H1 (cell line): ENCODE results near the gene RAP1GAP. TPM values are rescaled to one million over a fixed set of nuclear protein-coding genes. Genes with fewer than 3 reads are reported as not detected.

ENCODE experiments used
- CTCF ChIA-PET: fragments of 300-600 bp; sonication (Branson Sonifier 250); formaldehyde crosslinking; loops from one replicate; lab custom pipeline; 2021; ENCODE audit not compliant: partially characterized antibody; lab: Charles Lee
- POLR2A ChIA-PET: fragments of 300-600 bp; sonication (Branson Sonifier 250); formaldehyde crosslinking; loops from one replicate; lab custom pipeline; 2021; ENCODE audit warnings: inconsistent platforms; ENCODE audit not compliant: partially characterized antibody; lab: Charles Lee
- DNase-seq, 2 experiments: peaks; one replicate each; pipeline versions ENCODE4 v3.0.0 to v3.0.0-alpha.2; 2010 to 2022; ENCODE audit warnings: low spot score in 2 of 2, low read depth in 1 of 2, mixed read lengths in 1 of 2
- FAIRE-seq: peaks from 2 replicates; lab custom pipeline; 2011; peaks lifted over from hg19 to GRCh38; lab: Jason Lieb, UNC
- H2AFZ ChIP-seq: 2 replicates; pipeline ENCODE4 v1.8.1; 2012; ENCODE audit warnings: low read length, inconsistent platforms
- H2AK5ac ChIP-seq: 2 replicates; pipeline ENCODE4 v1.6.1; 2013; ENCODE audit warnings: low read depth, low read length
- H2BK120ac ChIP-seq: replicated peaks from 2 replicates; pipeline ENCODE3; 2013; ENCODE audit warnings: low read depth, low read length, inconsistent platforms
- H2BK12ac ChIP-seq: 2 replicates; pipeline ENCODE4 v1.6.1; 2013; ENCODE audit warnings: low read depth, low read length
- H2BK15ac ChIP-seq: 2 replicates; pipeline ENCODE4 v1.6.1; 2013; ENCODE audit warnings: low read length
- H2BK20ac ChIP-seq: 2 replicates; pipeline ENCODE4 v1.6.1; 2013; ENCODE audit warnings: low read length
- H2BK5ac ChIP-seq: 2 replicates; pipeline ENCODE4 v1.6.1; 2013; ENCODE audit warnings: low read depth, low read length
- H3K14ac ChIP-seq: 2 replicates; pipeline ENCODE4 v1.6.1; 2013; ENCODE audit warnings: inconsistent platforms; ENCODE audit not compliant: insufficient read length
- H3K18ac ChIP-seq: 2 replicates; pipeline ENCODE4 v1.6.1; 2013; ENCODE audit warnings: low read length; ENCODE audit errors: extremely low read depth
- H3K23ac ChIP-seq: 2 replicates; pipeline ENCODE4 v1.6.1; 2013; ENCODE audit warnings: inconsistent platforms; ENCODE audit not compliant: insufficient read length
- H3K23me2 ChIP-seq: 2 replicates; pipeline ENCODE4 v1.6.1; 2013; ENCODE audit warnings: low read depth, low read length
- H3K27ac ChIP-seq: 2 replicates; pipeline ENCODE4 v1.6.1; 2011; ENCODE audit warnings: low read depth, low read length, inconsistent platforms
- H3K27me3 ChIP-seq, 4 experiments: replicated peaks in 1 of 4; 1 replicate in 1 of 4; 2 replicates in 3 of 4; pipeline versions ENCODE4 v1.6.1 to v1.8.1; 2011 to 2013; ENCODE audit warnings: low read length in 3 of 4, mild to moderate bottlenecking in 3 of 4, inconsistent platforms in 2 of 4, mixed read lengths in 2 of 4, moderate library complexity in 1 of 4; ENCODE audit not compliant: control insufficient read depth in 3 of 4, insufficient read depth in 3 of 4; ENCODE audit errors: extremely low read depth in 1 of 4
- H3K36me3 ChIP-seq, 4 experiments: 2 replicates each; pipeline versions ENCODE4 v1.6.1 to v1.8.1; 2011 to 2013; ENCODE audit warnings: mild to moderate bottlenecking in 4 of 4, low read length in 3 of 4, moderate library complexity in 2 of 4, control low read depth in 1 of 4, inconsistent platforms in 1 of 4; ENCODE audit not compliant: insufficient read depth in 4 of 4, control insufficient read depth in 2 of 4
- H3K4ac ChIP-seq: replicated peaks from 2 replicates; pipeline ENCODE3; 2013; ENCODE audit warnings: low read length, low read depth, mixed read lengths, inconsistent platforms; ENCODE audit not compliant: insufficient read length
- H3K4me1 ChIP-seq, 4 experiments: replicated peaks in 1 of 4; 1 replicate in 1 of 4; 2 replicates in 3 of 4; pipeline versions ENCODE4 v1.6.1 to v1.8.1; 2011 to 2013; ENCODE audit warnings: low read length in 3 of 4, inconsistent platforms in 2 of 4, mixed read lengths in 1 of 4; ENCODE audit not compliant: insufficient read depth in 4 of 4, control insufficient read depth in 3 of 4
- H3K4me2 ChIP-seq, 2 experiments: 2 replicates each; pipeline versions ENCODE4 v1.6.1 to v1.8.1; 2011 to 2013; ENCODE audit warnings: low read depth in 2 of 2, low read length in 2 of 2, control low read depth in 1 of 2, inconsistent platforms in 1 of 2, mild to moderate bottlenecking in 1 of 2; ENCODE audit not compliant: insufficient read depth in 1 of 2
- H3K4me3 ChIP-seq, 4 experiments: fragments of 200-600, 300-600 bp in 1 of 4; sonication (generic), shearing (Covaris generic), sonication (Bioruptor Twin) in 1 of 4; 2 replicates each; pipeline versions ENCODE4 v1.5.1 to v1.8.1; 2011 to 2016; ENCODE audit warnings: low read length in 4 of 4, low read depth in 3 of 4, control low read depth in 2 of 4, inconsistent platforms in 2 of 4, mild to moderate bottlenecking in 2 of 4, mixed read lengths in 1 of 4, moderate library complexity in 1 of 4; ENCODE audit not compliant: insufficient read depth in 2 of 4; ENCODE audit errors: extremely low read depth in 1 of 4
- H3K56ac ChIP-seq: replicated peaks from 2 replicates; pipeline ENCODE3; 2013; ENCODE audit warnings: low read depth, mild to moderate bottlenecking, mixed read lengths, low read length, inconsistent platforms; ENCODE audit not compliant: insufficient read length
- H3K79me1 ChIP-seq: 2 replicates; pipeline ENCODE4 v1.6.1; 2013; ENCODE audit warnings: low read depth, low read length, control low read depth
- H3K79me2 ChIP-seq, 2 experiments: 2 replicates each; pipeline versions ENCODE4 v1.6.1 to v1.8.1; 2012 to 2013; ENCODE audit warnings: low read length in 2 of 2, mild to moderate bottlenecking in 2 of 2, inconsistent platforms in 1 of 2; ENCODE audit not compliant: insufficient read depth in 2 of 2, control insufficient read depth in 1 of 2
- H3K9ac ChIP-seq, 4 experiments: replicated peaks in 1 of 4; 1 replicate in 1 of 4; 2 replicates in 3 of 4; pipeline versions ENCODE4 v1.6.1 to v1.8.1; 2011 to 2013; ENCODE audit warnings: low read depth in 3 of 4, low read length in 3 of 4, control low read depth in 2 of 4, mild to moderate bottlenecking in 2 of 4, moderate library complexity in 2 of 4, inconsistent platforms in 1 of 4; ENCODE audit errors: extremely low read depth in 1 of 4
- H3K9me3 ChIP-seq, 2 experiments: 2 replicates each; pipeline versions ENCODE4 v1.6.1 to v1.8.1; 2012 to 2013; ENCODE audit warnings: mild to moderate bottlenecking in 2 of 2, moderate library complexity in 2 of 2, control low read depth in 1 of 2, inconsistent platforms in 1 of 2, low read depth in 1 of 2, low read length in 1 of 2, mixed read lengths in 1 of 2; ENCODE audit not compliant: insufficient read depth in 2 of 2
- H4K20me1 ChIP-seq, 2 experiments: replicated peaks in 1 of 2; 2 replicates each; pipeline versions ENCODE3 to v1.8.1; 2011 to 2013; ENCODE audit warnings: inconsistent platforms in 2 of 2, low read length in 2 of 2, mild to moderate bottlenecking in 1 of 2; ENCODE audit not compliant: insufficient read depth in 2 of 2, control insufficient read depth in 1 of 2
- H4K5ac ChIP-seq: 2 replicates; pipeline ENCODE4 v1.6.1; 2013; ENCODE audit warnings: low read length, low read depth, mixed read lengths, inconsistent platforms; ENCODE audit not compliant: insufficient read length
- H4K8ac ChIP-seq: 2 replicates; pipeline ENCODE4 v1.8.0; 2013; ENCODE audit warnings: mild to moderate bottlenecking, moderate library complexity, low read length, inconsistent platforms; ENCODE audit not compliant: insufficient read depth; ENCODE audit errors: extremely low read depth
- H4K91ac ChIP-seq: replicated peaks from 2 replicates; pipeline ENCODE3; 2013; ENCODE audit warnings: low read length, mixed read lengths, inconsistent platforms; ENCODE audit not compliant: insufficient read length
- ATF2 ChIP-seq: IDR thresholded peaks from 2 replicates; pipeline ENCODE4 v1.6.1; 2012; ENCODE audit warnings: low read length, inconsistent platforms
- ATF3 ChIP-seq: IDR thresholded peaks from 2 replicates; pipeline ENCODE4 v1.6.1; 2011; ENCODE audit warnings: low read depth, mild to moderate bottlenecking, low read length; ENCODE audit not compliant: insufficient read depth
- BACH1 ChIP-seq: IDR thresholded peaks from 2 replicates; pipeline ENCODE4 v1.6.1; 2012; ENCODE audit warnings: low read length, improper control_type of control experiment
- CHD1 ChIP-seq: IDR thresholded peaks from 2 replicates; pipeline ENCODE4 v1.6.1; 2012; ENCODE audit warnings: low read depth, low read length, improper control_type of control experiment
- CHD2 ChIP-seq: IDR thresholded peaks from 2 replicates; pipeline ENCODE4 v1.6.1; 2012; ENCODE audit warnings: low read length, improper control_type of control experiment
- MAX ChIP-seq: IDR thresholded peaks from 2 replicates; pipeline ENCODE4 v1.6.1; 2012; ENCODE audit warnings: inconsistent platforms
- SAP30 ChIP-seq: fragments of 300-600 bp; sonication (generic); IDR thresholded peaks from 2 replicates; pipeline ENCODE4 v1.7.1; 2012; ENCODE audit warnings: low read length, moderate library complexity, mild to moderate bottlenecking, inconsistent platforms; ENCODE audit not compliant: insufficient read depth, insufficient replicate concordance
- SP1 ChIP-seq: IDR thresholded peaks from 2 replicates; pipeline ENCODE4 v1.6.1; 2011; ENCODE audit warnings: low read depth, low read length
- SRF ChIP-seq: IDR thresholded peaks from 2 replicates; pipeline ENCODE4 v1.6.1; 2011; ENCODE audit warnings: mild to moderate bottlenecking, low read depth, low read length, moderate library complexity
- WGBS, 2 experiments: shearing (Covaris generic) in 1 of 2; methylation state at CpG; one replicate each; pipeline versions ENCODE4 v1.1.6 to v1.1.7; 2013 to 2015; ENCODE audit warnings: low lambda C conversion rate in 2 of 2, mixed read lengths in 2 of 2, inconsistent platforms in 1 of 2, low coverage in 1 of 2, missing lambda C conversion rate in 1 of 2; ENCODE audit not compliant: insufficient replicate concordance in 2 of 2, insufficient coverage in 1 of 2, insufficient read length in 1 of 2; ENCODE audit errors: extremely low coverage in 1 of 2, missing lambda C conversion rate in 1 of 2; 5-methylcytosine and 5-hydroxymethylcytosine counted together
- polyA plus RNA-seq, 7 experiments: library from polyadenylated mRNA; depleted of rRNA in 3 of 7; stranded (reverse) in 5 of 7; unstranded in 2 of 7; fragments of >200 nt in 5 of 7; fragments of 200-250 nt in 2 of 7; gene quantifications; 1 replicate in 5 of 7; 2 replicates in 1 of 7; 4 replicates in 1 of 7; pipeline versions ENCODE4 v1.2.1 to v1.2.3, GENCODE V29; 2011 to 2013; ENCODE audit warnings: missing spikeins in 2 of 7, mixed read lengths in 2 of 7
- total RNA-seq: library from RNA; stranded (reverse); fragmentation: NEBNext Ultra II Directional; extraction: Animal tissue kit (Norgen Biotek cat#: 25700); gene quantifications from 2 replicates; pipeline ENCODE4 v1.2.1, GENCODE V29; 2021

Gene RAP1GAP
- total and polyA plus RNA-seq, 2 of the 8 experiments (the other 6 are each of a cell fraction or from before 2014, with no cell fraction given) = 8.4 TPM

- CTCF ChIA-PET = interaction anchor here (0.9 to 1.3 kb wide), 3 partner anchors 10 to 110 kb away, joined by 3 to 6 read pairs (median 3); no protein-coding TSS in a partner anchor
- TF ChIP-seq CHD2 (no peak), CHD1 (no peak), BACH1 (no peak), SRF (no peak), ATF2 (no peak), MAX (no peak), SP1 (no peak), ATF3 (no peak), SAP30 (no peak)
Measured at GRCh38 chr1:21672478-21673276, 3.5 kb upstream of the RAP1GAP start.

More at GRCh38 chr1:21672478-21673276, 3.5 kb upstream of the RAP1GAP start:
- Histone ChIP-seq H3K23ac (no peak overlapping the region), H3K4me3 (no peak overlapping the region), H2BK5ac (no peak overlapping the region; the same call in 1 of the 2 replicates), H3K36me3 (no peaks in the 10 kb centered on the region), H3K23me2 (peaks cover 13% of the 10 kb centered on the region), H3K9ac (no peak overlapping the region), H2BK20ac (no peak overlapping the region), H3K4me2 (no peak overlapping the region), H2AFZ (no peak overlapping the region), H3K14ac (no peak overlapping the region), H2BK15ac (no peak overlapping the region), H3K79me1 (no peaks in the 10 kb centered on the region), H3K4ac (no peak overlapping the region), H2AK5ac (no peak overlapping the region), H3K9me3 (no peaks in the 10 kb centered on the region), H4K8ac (no peak overlapping the region), H3K27ac (no peak overlapping the region), H3K27me3 (peaks cover 0 to 24% (median 18%) of the 10 kb centered on the region in 4 experiments; a peak in 5 of 7 replicates), H2BK12ac (no peak overlapping the region), H3K4me1 (peaks cover 0 to 24% (median 7%) of the 10 kb centered on the region in 4 experiments; a peak in 6 of 7 replicates), H4K91ac (no peak overlapping the region), H2BK120ac (no peak overlapping the region), H3K18ac (no peak overlapping the region), H3K56ac (no peak overlapping the region), H4K20me1 (peaks cover 0 to 2% of the 10 kb centered on the region in 2 experiments), H4K5ac (no peak overlapping the region), H3K79me2 (no peaks in the 10 kb centered on the region)
- FAIRE-seq (no peak), DNase-seq (no peak)
- WGBS, 2 experiments = 89% methylated on average over 10 of the region's 10 CpGs; no CpG with 5 or more reads in 1 of the 2 experiments
- POLR2A ChIA-PET = interaction anchor here (0.9 to 2.0 kb wide), 3 partner anchors 19 to 222 kb away, joined by 3 to 6 read pairs (median 3); no protein-coding TSS in a partner anchor
